HAP-1 (cell line): ENCODE results near the gene PEAR1.
A peak's percentile ranks its signal among the peaks of the same experiment; 100 is the strongest.

ENCODE experiments used
- DNase-seq, 2 experiments: peaks; one replicate each; pipeline ENCODE4 v3.0.0-alpha.2; 2016 to 2020; ENCODE audit warnings: low spot score in 2 of 2
- H3K27me3 ChIP-seq: fragments of 250-450 bp; sonication (Bioruptor Pico); 2 replicates; pipeline ENCODE4 v1.5.1; 2020; ENCODE audit warnings: low read depth, mild to moderate bottlenecking, moderate library complexity
- H3K36me3 ChIP-seq: fragments of 250-450 bp; sonication (Bioruptor Pico); replicated peaks from 2 replicates; pipeline ENCODE4 v1.5.1; 2020; ENCODE audit warnings: mild to moderate bottlenecking
- H3K4me1 ChIP-seq: fragments of 250-450 bp; sonication (Bioruptor Pico); 2 replicates; pipeline ENCODE4 v1.5.1; 2020; ENCODE audit warnings: mild to moderate bottlenecking
- H3K4me3 ChIP-seq: fragments of 250-450 bp; sonication (Bioruptor Pico); 2 replicates; pipeline ENCODE4 v1.5.1; 2020; ENCODE audit warnings: mild to moderate bottlenecking, moderate library complexity
- H3K9me3 ChIP-seq: fragments of 250-450 bp; sonication (Bioruptor Pico); 2 replicates; pipeline ENCODE4 v1.5.1; 2020; ENCODE audit warnings: mild to moderate bottlenecking, moderate library complexity
- in situ Hi-C: fragments of 300-500 bp; cut with MboI; formaldehyde crosslinking; loops from 3 replicates; pipeline ENCODE4 v1.14.3; 2020; ENCODE audit warnings: low sequenced_read_pairs, inconsistent platforms, mixed read lengths

PEAR1 gene

GRCh38 chr1:156895455-156895812 lies 1.9 kb downstream of the PEAR1 start:
- H3K27me3 ChIP-seq, result no peaks in the 10 kb centered on the region

GRCh38 chr1:156895927-156896326 lies 2.4 kb downstream of the PEAR1 start:
- in situ Hi-C loops, result no loop called here
- no peak for DNase-seq
- H3K9me3 ChIP-seq, result no peaks in the 10 kb centered on the region
- peaks cover 12% of the 10 kb centered on the region for H3K4me1 ChIP-seq
- no peaks in the 10 kb centered on the region for H3K27me3 ChIP-seq
- no peaks in the 10 kb centered on the region for H3K36me3 ChIP-seq
- H3K4me3 ChIP-seq, result no peak overlapping the region

More at GRCh38 chr1:156895455-156895812, 1.9 kb downstream of the PEAR1 start:
- in situ Hi-C loops, result no loop called here
- no peak overlapping the region for H3K4me3 ChIP-seq
- DNase-seq, result no peak
- H3K4me1 ChIP-seq, result peaks cover 15% of the 10 kb centered on the region
- H3K9me3 ChIP-seq, result no peaks in the 10 kb centered on the region
- no peaks in the 10 kb centered on the region for H3K36me3 ChIP-seq

GRCh38 chr1:156896490-156897033 lies 3.0 kb downstream of the PEAR1 start:
- Histone ChIP-seq H3K27me3 (no peaks in the 10 kb centered on the region), H3K4me1 (peaks cover 6% of the 10 kb centered on the region), H3K4me3 (no peak overlapping the region), H3K36me3 (no peaks in the 10 kb centered on the region), H3K9me3 (no peaks in the 10 kb centered on the region)
- DNase-seq, result peak in 1 of 2 experiments; percentile 29
- in situ Hi-C loops, result no loop called here

- no peaks in the 10 kb centered on the region for H3K9me3 ChIP-seq
- H3K36me3 ChIP-seq, result no peaks in the 10 kb centered on the region
- in situ Hi-C loops, result no loop called here
- DNase-seq, result no peak
- no peaks in the 10 kb centered on the region for H3K27me3 ChIP-seq
- H3K4me3 ChIP-seq, result no peak overlapping the region
- H3K4me1 ChIP-seq, result no peaks in the 10 kb centered on the region; the same call in 1 of the 2 replicates
These were observed 3.7 kb downstream of the PEAR1 start for GRCh38 chr1:156897078-156897825.

GRCh38 chr1:156898161-156898566 lies 4.6 kb downstream of the PEAR1 start:
- in situ Hi-C loops, result no loop called here
- Histone ChIP-seq H3K27me3 (no peaks in the 10 kb centered on the region), H3K4me3 (no peak overlapping the region)

GRCh38 chr1:156898971-156899664 lies 5.6 kb downstream of the PEAR1 start:
- no peak overlapping the region for H3K4me3 ChIP-seq
- in situ Hi-C loops, result no loop called here
- no peaks in the 10 kb centered on the region for H3K36me3 ChIP-seq
- H3K9me3 ChIP-seq, result no peaks in the 10 kb centered on the region
- DNase-seq, result no peak
- H3K27me3 ChIP-seq, result no peaks in the 10 kb centered on the region
- no peaks in the 10 kb centered on the region for H3K4me1 ChIP-seq

More at GRCh38 chr1:156898161-156898566, 4.6 kb downstream of the PEAR1 start:
- no peak for DNase-seq
- Histone ChIP-seq H3K36me3 (no peaks in the 10 kb centered on the region), H3K9me3 (no peaks in the 10 kb centered on the region), H3K4me1 (no peaks in the 10 kb centered on the region)

- Histone ChIP-seq H3K4me1 (no peaks in the 10 kb centered on the region), H3K36me3 (no peaks in the 10 kb centered on the region), H3K9me3 (no peaks in the 10 kb centered on the region), H3K27me3 (0 out of 2 replicates have a peak, but pooled peaks cover 4% of the 10 kb centered on the region), H3K4me3 (no peak overlapping the region)
- in situ Hi-C loops, result no loop called here
- DNase-seq, result no peak
These were observed 6.6 kb downstream of the PEAR1 start for GRCh38 chr1:156899956-156900718.

GRCh38 chr1:156900896-156901589 lies 7.5 kb downstream of the PEAR1 start:
- Histone ChIP-seq H3K27me3 (0 out of 2 replicates have a peak, but pooled peaks cover 4% of the 10 kb centered on the region), H3K4me3 (no peak overlapping the region), H3K9me3 (no peaks in the 10 kb centered on the region), H3K4me1 (no peaks in the 10 kb centered on the region), H3K36me3 (no peaks in the 10 kb centered on the region)
- DNase-seq, result no peak
- in situ Hi-C loops, result no loop called here

- in situ Hi-C loops, result no loop called here
- no peaks in the 10 kb centered on the region for H3K36me3 ChIP-seq
- H3K4me1 ChIP-seq, result no peaks in the 10 kb centered on the region
- H3K4me3 ChIP-seq, result no peak overlapping the region
- no peaks in the 10 kb centered on the region for H3K9me3 ChIP-seq
- 0 out of 2 replicates have a peak, but pooled peaks cover 4% of the 10 kb centered on the region for H3K27me3 ChIP-seq
- no peak for DNase-seq
These were observed 8.0 kb downstream of the PEAR1 start for GRCh38 chr1:156901590-156901900.

GRCh38 chr1:156901966-156902915 lies 8.7 kb downstream of the PEAR1 start:
- in situ Hi-C loops, result no loop called here
- DNase-seq, result no peak
- H3K4me3 ChIP-seq, result no peak overlapping the region
- no peaks in the 10 kb centered on the region for H3K36me3 ChIP-seq
- no peaks in the 10 kb centered on the region for H3K4me1 ChIP-seq
- 0 out of 2 replicates have a peak, but pooled peaks cover 4% of the 10 kb centered on the region for H3K27me3 ChIP-seq
- H3K9me3 ChIP-seq, result no peaks in the 10 kb centered on the region

- H3K4me3 ChIP-seq, result no peak overlapping the region
- H3K9me3 ChIP-seq, result no peaks in the 10 kb centered on the region
- DNase-seq, result no peak
- H3K27me3 ChIP-seq, result 0 out of 2 replicates have a peak, but pooled peaks cover 4% of the 10 kb centered on the region
- no peaks in the 10 kb centered on the region for H3K36me3 ChIP-seq
- no peaks in the 10 kb centered on the region for H3K4me1 ChIP-seq
- in situ Hi-C loops, result no loop called here
These were observed 10.0 kb downstream of the PEAR1 start for GRCh38 chr1:156903328-156904091.
